ENCODE results near the gene CLECL1.
"Not testable (repeated sequence)": the region's sequence is repeated elsewhere in the genome, so short reads cannot be mapped to it uniquely, and the experiment has no call there.

GRCh38 chr12:9695661-9696060, 37.2 kb downstream of the CLECL1 start:
- not testable (repeated sequence) for TF ChIP-seq CTCF (IDR thresholded peaks at IDR 0.05 in 8 of 11, conservative IDR thresholded peaks at IDR 0.05 in 3 of 11); POLR2AphosphoS5 (IDR thresholded peaks at IDR 0.05)
